ENCODE results near the gene SLX4IP. TPM values are rescaled to one million over a fixed set of nuclear protein-coding genes. Genes with fewer than 3 reads are reported as not detected.

SLX4IP gene
- total RNA-seq, 1 experiment from 2014 or later, result 6.4 TPM

- Histone ChIP-seq H3K79me2 (ENCODE audit: low read length) (peaks cover 45% of the 10 kb centered on the region), H3K4me3 (ENCODE audit: low read length) (no peak overlapping the region), H3K4me2 (ENCODE audit: low read length) (no peak overlapping the region), H4K20me1 (ENCODE audit: low read length) (no peaks in the 10 kb centered on the region), H3K9me3 (ENCODE audit: low read length) (peaks cover 3% of the 10 kb centered on the region; the same call in 1 of the 2 replicates), H3K4me1 (ENCODE audit: insufficient read depth, low read length) (0 out of 2 replicates have a peak, but pooled peaks cover 7% of the 10 kb centered on the region), H2AFZ (ENCODE audit: low read length) (no peak overlapping the region), H3F3A (ENCODE audit: low read length, unreplicated experiment) (no peaks in the 10 kb centered on the region), H3K36me3 (ENCODE audit: low read depth, low read length) (peaks cover 10% of the 10 kb centered on the region), H3K9ac (ENCODE audit: low read length) (no peak overlapping the region), H3K27ac (ENCODE audit: low read length) (no peak overlapping the region), H3K9me2 (replicated peaks; ENCODE audit: low read length) (no peaks in the 10 kb centered on the region), H3K27me3 (ENCODE audit: low read length) (no peaks in the 10 kb centered on the region)
- BruUV-seq (replicated peaks), result no TSS peak
- ChIA-PET POLR2A (ENCODE audit: unreplicated experiment) (no interaction called here), CTCF (no interaction called here)
- intact Hi-C loops (cut with micrococcal nuclease), result no loop called here
- TF ChIP-seq EZH2phosphoT487 (IDR thresholded peaks at IDR 0.05; ENCODE audit: borderline replicate concordance, low read length), result no peak
- TF ChIP-seq CTCF (conservative IDR thresholded peaks at IDR 0.05; ENCODE audit: low read depth, low read length), result no peak
- TF ChIP-seq EZH2 (IDR thresholded peaks at IDR 0.05; ENCODE audit: low read length, unreplicated experiment), result no peak
- no peak for ATAC-seq
- DNase-seq, result no peak
Measured at GRCh38 chr20:10454151-10454750, 19.1 kb downstream of the SLX4IP start.

GRCh38 chr20:10461495-10461894, 26.4 kb downstream of the SLX4IP start:
- no peak overlapping the region for H3K27ac ChIP-seq (ENCODE audit: low read length)
- H3K36me3 ChIP-seq (ENCODE audit: low read depth, low read length), result peaks cover 9% of the 10 kb centered on the region; the same call in 1 of the 2 replicates
- ATAC-seq, result no peak
- H3F3A ChIP-seq (ENCODE audit: low read length, unreplicated experiment), result no peaks in the 10 kb centered on the region
- CTCF ChIA-PET, result no interaction called here
- H2AFZ ChIP-seq (ENCODE audit: low read length), result no peak overlapping the region
- no peak for DNase-seq
- H3K4me1 ChIP-seq (ENCODE audit: insufficient read depth, low read length), result no peaks in the 10 kb centered on the region
- TF ChIP-seq CTCF (conservative IDR thresholded peaks at IDR 0.05; ENCODE audit: low read depth, low read length), result no peak
- H3K9me2 ChIP-seq (replicated peaks; ENCODE audit: low read length), result no peaks in the 10 kb centered on the region
- no peak overlapping the region for H3K9ac ChIP-seq (ENCODE audit: low read length)
- H3K4me3 ChIP-seq (ENCODE audit: low read length), result no peak overlapping the region
- POLR2A ChIA-PET (ENCODE audit: unreplicated experiment), result no interaction called here
- no peaks in the 10 kb centered on the region for H3K27me3 ChIP-seq (ENCODE audit: low read length)
- no TSS peak for BruUV-seq (replicated peaks)
- intact Hi-C loops (cut with micrococcal nuclease), result loop anchor here (10.0 kb wide), 1 partner anchor 403 kb away; no protein-coding TSS in a partner anchor
- no peak overlapping the region for H3K4me2 ChIP-seq (ENCODE audit: low read length)
- H3K79me2 ChIP-seq (ENCODE audit: low read length), result peaks cover 14% of the 10 kb centered on the region; the same call in 1 of the 2 replicates
- H4K20me1 ChIP-seq (ENCODE audit: low read length), result no peaks in the 10 kb centered on the region
- peaks cover 3% of the 10 kb centered on the region; the same call in 1 of the 2 replicates for H3K9me3 ChIP-seq (ENCODE audit: low read length)

- Histone ChIP-seq H3F3A (ENCODE audit: low read length, unreplicated experiment) (no peaks in the 10 kb centered on the region), H3K9me2 (replicated peaks; ENCODE audit: low read length) (no peaks in the 10 kb centered on the region), H3K4me2 (ENCODE audit: low read length) (no peak overlapping the region), H3K9me3 (ENCODE audit: low read length) (no peaks in the 10 kb centered on the region), H3K27ac (ENCODE audit: low read length) (no peak overlapping the region), H3K9ac (ENCODE audit: low read length) (no peak overlapping the region), H4K20me1 (ENCODE audit: low read length) (no peaks in the 10 kb centered on the region), H3K4me1 (ENCODE audit: insufficient read depth, low read length) (no peaks in the 10 kb centered on the region), H3K36me3 (ENCODE audit: low read depth, low read length) (peaks cover 9% of the 10 kb centered on the region; the same call in 1 of the 2 replicates), H3K4me3 (ENCODE audit: low read length) (no peak overlapping the region), H2AFZ (ENCODE audit: low read length) (no peak overlapping the region), H3K27me3 (ENCODE audit: low read length) (no peaks in the 10 kb centered on the region), H3K79me2 (ENCODE audit: low read length) (peaks cover 8% of the 10 kb centered on the region; the same call in 1 of the 2 replicates)
- DNase-seq, result no peak
- no TSS peak for BruUV-seq (replicated peaks)
- intact Hi-C loops (cut with micrococcal nuclease), result loop anchor here (10.0 kb wide), 1 partner anchor 402 kb away; no protein-coding TSS in a partner anchor
- TF ChIP-seq EZH2 (IDR thresholded peaks at IDR 0.05; ENCODE audit: low read length, unreplicated experiment), result no peak
- ChIA-PET CTCF (no interaction called here), POLR2A (ENCODE audit: unreplicated experiment) (no interaction called here)
- ATAC-seq, result no peak
Measured at GRCh38 chr20:10462516-10462915, 27.4 kb downstream of the SLX4IP start.

Data from PC-3 (cell line).